Gastroesophageal sphincter (tissue), 4 donors: ENCODE results near the gene ANK3. TPM values are rescaled to one million over a fixed set of nuclear protein-coding genes. Genes with fewer than 3 reads are reported as not detected.

ENCODE experiments used
- ATAC-seq: fragments of 150-250 bp; one replicate; pipeline ENCODE4 v1.9.1; 2016; ENCODE audit warnings: mild to moderate bottlenecking, moderate library complexity
- H3K27ac ChIP-seq, 4 donors: fragments of 200-600 bp; sonication (generic) in 3 of 4; 1 replicate in 3 of 4; 2 replicates in 1 of 4; pipeline ENCODE4 v1.5.1; 2016 to 2019
- H3K27me3 ChIP-seq: fragments of 200-600 bp; sonication (generic); one replicate; pipeline ENCODE4 v1.5.1; 2019
- H3K36me3 ChIP-seq, 2 donors: fragments of 200-600 bp; sonication (generic); one replicate each; pipeline ENCODE4 v1.5.1; 2019; ENCODE audit warnings: control low read depth in 1 of 2
- H3K4me1 ChIP-seq, 3 donors: fragments of 200-600 bp; sonication (generic); 1 replicate in 2 of 3; 2 replicates in 1 of 3; pipeline ENCODE4 v1.5.1; 2016 to 2019; ENCODE audit warnings: control low read depth in 2 of 3
- H3K4me3 ChIP-seq, 2 donors: fragments of 200-600 bp; sonication (generic); one replicate each; pipeline ENCODE4 v1.5.1; 2019; ENCODE audit warnings: mild to moderate bottlenecking in 1 of 2, moderate library complexity in 1 of 2
- H3K9me3 ChIP-seq, 3 donors: fragments of 200-600 bp; sonication (generic); one replicate each; pipeline ENCODE4 v1.5.1; 2017 to 2019; ENCODE audit warnings: control low read depth in 2 of 3
- EP300 ChIP-seq: sonication (generic); formaldehyde crosslinking; IDR thresholded peaks from one replicate; pipeline ENCODE4 v1.6.1; 2017; ENCODE audit warnings: antibody characterized with exemption, mild to moderate bottlenecking
- POLR2A ChIP-seq, 2 donors: fragments of 450-650 bp; IDR thresholded peaks; one replicate each; pipeline ENCODE4 v1.6.1; 2017; ENCODE audit warnings: antibody characterized with exemption in 2 of 2, mild to moderate bottlenecking in 2 of 2, moderate library complexity in 1 of 2
- POLR2AphosphoS5 ChIP-seq: sonication (generic); formaldehyde crosslinking; IDR thresholded peaks from one replicate; pipeline ENCODE4 v1.6.1; 2017; ENCODE audit warnings: antibody characterized with exemption
- WGBS, 2 donors: methylation state at CpG; one replicate each; pipeline ENCODE4 v1.1.5; 2018; ENCODE audit warnings: low coverage in 1 of 2; 5-methylcytosine and 5-hydroxymethylcytosine counted together
- total RNA-seq, 4 donors: library from RNA; depleted of rRNA; stranded (reverse); fragments of >200 nt; gene quantifications; one replicate each; pipeline ENCODE4 v1.1.0, GENCODE V29; 2016
- TF ChIP-seq, protein P1 (sequence below), 4 experiments: fragments of 200-600 bp in 2 of 4; fragments of 450-650 bp in 2 of 4; sonication (generic) in 1 of 4; IDR thresholded peaks; one replicate each; pipeline ENCODE4 v1.5.1; 2017 to 2019; ENCODE audit warnings: antibody characterized with exemption in 4 of 4, mild to moderate bottlenecking in 2 of 4, moderate library complexity in 2 of 4

Gene ANK3
- total RNA-seq, 4 donors from 2014 or later: 21.1 to 61.5 (median 38.9) TPM

DNA sequence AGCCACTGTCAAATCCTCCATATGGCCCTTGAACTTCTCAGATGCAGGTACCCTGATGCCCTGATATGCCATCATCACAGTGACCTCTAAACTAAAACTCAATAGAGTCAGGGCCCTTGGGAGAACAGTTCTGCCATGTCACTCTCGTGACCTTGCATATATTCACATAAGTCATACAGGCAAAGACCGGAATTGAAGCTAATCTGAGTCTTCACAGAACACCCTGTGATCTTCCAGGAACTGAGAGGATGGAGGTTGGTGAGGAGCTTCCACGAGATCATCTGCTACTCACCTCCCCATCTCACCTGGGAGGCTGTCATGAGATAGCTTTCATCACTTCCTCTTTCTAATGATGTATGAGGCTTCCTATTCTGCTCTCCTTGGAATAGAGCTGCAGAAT is 254.7 kb downstream of the ANK3 start:
- WGBS, 2 donors: 94 to 100% methylated on average over 2 to 3 of the region's 3 CpGs
- ATAC-seq: no peak
- no peaks in the 10 kb centered on the region for H3K4me1 ChIP-seq
- no peak overlapping the region for H3K4me3 ChIP-seq
- no peaks in the 10 kb centered on the region for H3K27me3 ChIP-seq
- H3K27ac ChIP-seq: no peak overlapping the region
- H3K36me3 ChIP-seq: no peaks in the 10 kb centered on the region
- H3K9me3 ChIP-seq: no peaks in the 10 kb centered on the region
- no peak for TF ChIP-seq POLR2A (IDR thresholded peaks at IDR 0.05)
- no peak for TF ChIP-seq EP300
- TF ChIP-seq, protein P1, sequence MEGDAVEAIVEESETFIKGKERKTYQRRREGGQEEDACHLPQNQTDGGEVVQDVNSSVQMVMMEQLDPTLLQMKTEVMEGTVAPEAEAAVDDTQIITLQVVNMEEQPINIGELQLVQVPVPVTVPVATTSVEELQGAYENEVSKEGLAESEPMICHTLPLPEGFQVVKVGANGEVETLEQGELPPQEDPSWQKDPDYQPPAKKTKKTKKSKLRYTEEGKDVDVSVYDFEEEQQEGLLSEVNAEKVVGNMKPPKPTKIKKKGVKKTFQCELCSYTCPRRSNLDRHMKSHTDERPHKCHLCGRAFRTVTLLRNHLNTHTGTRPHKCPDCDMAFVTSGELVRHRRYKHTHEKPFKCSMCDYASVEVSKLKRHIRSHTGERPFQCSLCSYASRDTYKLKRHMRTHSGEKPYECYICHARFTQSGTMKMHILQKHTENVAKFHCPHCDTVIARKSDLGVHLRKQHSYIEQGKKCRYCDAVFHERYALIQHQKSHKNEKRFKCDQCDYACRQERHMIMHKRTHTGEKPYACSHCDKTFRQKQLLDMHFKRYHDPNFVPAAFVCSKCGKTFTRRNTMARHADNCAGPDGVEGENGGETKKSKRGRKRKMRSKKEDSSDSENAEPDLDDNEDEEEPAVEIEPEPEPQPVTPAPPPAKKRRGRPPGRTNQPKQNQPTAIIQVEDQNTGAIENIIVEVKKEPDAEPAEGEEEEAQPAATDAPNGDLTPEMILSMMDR (IDR thresholded peaks at IDR 0.05): no peak
- no peak for TF ChIP-seq POLR2AphosphoS5

DNA sequence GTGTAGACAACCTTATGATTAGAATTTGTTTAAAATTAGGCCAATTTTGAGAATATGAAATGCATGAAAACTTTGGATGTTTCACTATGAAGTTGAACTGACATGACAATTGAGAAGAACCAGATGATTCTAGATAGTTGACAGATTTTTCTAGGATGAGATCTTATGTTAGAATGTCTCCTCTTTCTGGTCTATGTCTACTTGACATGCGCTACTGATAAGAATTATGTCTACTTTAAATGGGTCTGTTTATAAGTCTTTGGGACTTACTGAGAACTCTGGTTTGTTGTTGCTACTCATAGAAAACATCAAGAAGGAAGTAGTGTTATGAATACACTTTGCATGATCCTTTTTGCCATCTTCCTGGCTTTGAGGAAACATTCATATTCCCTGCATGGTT is 255.1 kb downstream of the ANK3 start:
- TF ChIP-seq EP300 (no peak), POLR2A (IDR thresholded peaks at IDR 0.05) (no peak), POLR2AphosphoS5 (no peak)
- TF ChIP-seq, protein P1 (IDR thresholded peaks at IDR 0.05): no peak
- WGBS, 2 donors: 85 to 92% methylated on average over 1 of the region's 1 CpG
- Histone ChIP-seq H3K9me3 (no peaks in the 10 kb centered on the region), H3K36me3 (no peaks in the 10 kb centered on the region), H3K4me3 (no peak overlapping the region), H3K27me3 (no peaks in the 10 kb centered on the region), H3K4me1 (no peaks in the 10 kb centered on the region), H3K27ac (no peak overlapping the region)
- no peak for ATAC-seq

DNA sequence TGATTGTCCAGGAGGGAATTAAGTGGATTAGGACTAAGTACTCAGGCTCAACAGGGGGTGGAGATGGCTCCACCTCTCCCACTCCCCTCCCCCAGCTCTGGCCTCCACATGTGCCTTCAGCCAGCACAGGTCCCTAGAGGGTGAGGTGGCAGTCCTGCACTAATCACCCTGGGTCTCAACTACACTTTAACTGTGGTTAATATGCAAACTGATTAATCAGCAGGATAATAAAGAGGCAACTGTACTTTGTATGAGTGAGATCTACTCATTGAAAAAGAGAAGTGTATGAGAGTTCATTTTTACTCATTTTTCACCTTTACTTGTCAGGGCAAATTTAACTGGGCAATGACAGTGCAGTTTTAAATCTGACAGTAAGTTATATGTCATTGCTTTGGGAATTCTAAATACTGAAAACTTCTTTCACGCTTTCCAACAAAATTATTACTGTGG is 259.5 kb downstream of the ANK3 start:
- no peak for ATAC-seq
- H3K27me3 ChIP-seq: no peaks in the 10 kb centered on the region
- WGBS, 2 donors: 79 to 89% methylated on average over 1 of the region's 1 CpG
- H3K9me3 ChIP-seq: no peaks in the 10 kb centered on the region
- H3K4me1 ChIP-seq: no peaks in the 10 kb centered on the region
- no peaks in the 10 kb centered on the region for H3K36me3 ChIP-seq
- no peak overlapping the region for H3K4me3 ChIP-seq
- no peak overlapping the region for H3K27ac ChIP-seq
- TF ChIP-seq POLR2A (IDR thresholded peaks at IDR 0.05) (no peak), POLR2AphosphoS5 (no peak), EP300 (no peak)
- TF ChIP-seq, protein P1 (IDR thresholded peaks at IDR 0.05): no peak

DNA sequence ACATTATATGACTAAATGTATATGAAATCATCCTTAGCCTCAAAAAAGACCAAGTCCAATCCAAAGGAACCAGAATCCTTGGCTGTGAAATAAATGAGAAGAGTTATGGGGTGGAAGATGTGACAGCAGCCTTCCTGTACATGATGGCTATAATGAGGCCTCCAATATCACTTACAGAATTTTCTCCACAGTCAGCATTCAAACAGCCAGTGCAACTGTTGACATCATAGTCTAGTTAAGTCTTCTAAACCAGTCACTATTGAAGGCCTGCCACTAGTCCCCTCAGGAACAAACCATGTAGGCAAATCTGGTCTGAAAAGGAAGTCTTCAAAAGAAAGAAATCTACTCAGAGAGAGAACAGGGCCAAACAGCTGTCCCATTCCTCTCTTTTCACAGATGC is 263.8 kb downstream of the ANK3 start:
- Histone ChIP-seq H3K27me3 (no peaks in the 10 kb centered on the region), H3K4me3 (no peak overlapping the region), H3K36me3 (no peaks in the 10 kb centered on the region), H3K9me3 (no peaks in the 10 kb centered on the region), H3K27ac (no peak overlapping the region), H3K4me1 (peaks cover 0 to 5% (median 0%) of the 10 kb centered on the region in 3 donors)
- ATAC-seq: no peak
- TF ChIP-seq EP300: no peak
- TF ChIP-seq, protein P1 (IDR thresholded peaks at IDR 0.05): no peak
- TF ChIP-seq POLR2AphosphoS5: no peak

DNA sequence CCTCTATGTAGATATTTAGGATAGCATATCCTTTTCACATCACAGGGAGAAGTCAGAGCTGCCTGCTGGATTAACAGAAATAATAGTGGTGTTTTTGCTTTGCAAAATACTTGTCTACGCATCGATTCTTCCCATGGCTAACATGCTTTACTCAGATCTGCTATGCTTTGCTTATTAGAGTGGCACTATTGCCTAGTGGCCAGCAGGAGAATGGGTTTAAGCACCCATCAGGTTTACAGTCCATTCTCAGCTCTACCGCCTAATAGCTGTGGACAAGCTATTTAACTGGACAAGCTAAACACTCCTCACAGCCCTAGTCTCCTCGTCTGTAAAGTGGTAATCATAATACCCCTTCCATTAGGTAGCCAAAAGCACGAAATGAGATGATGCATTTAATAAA is 265.1 kb downstream of the ANK3 start:
- no peak for ATAC-seq
- 95 to 96% methylated on average over 5 of the region's 5 CpGs for WGBS, 2 donors
- H3K36me3 ChIP-seq: no peaks in the 10 kb centered on the region
- peaks cover 0 to 5% (median 0%) of the 10 kb centered on the region in 3 donors for H3K4me1 ChIP-seq
- H3K4me3 ChIP-seq: no peak overlapping the region
- no peaks in the 10 kb centered on the region for H3K27me3 ChIP-seq
- H3K9me3 ChIP-seq: no peaks in the 10 kb centered on the region
- TF ChIP-seq POLR2A (IDR thresholded peaks at IDR 0.05) (no peak), EP300 (no peak), POLR2AphosphoS5 (no peak)
- TF ChIP-seq, protein P1 (IDR thresholded peaks at IDR 0.05): no peak
- no peak overlapping the region for H3K27ac ChIP-seq
